ENCODE results near the gene UBR3.
"Not testable (repeated sequence)": the region's sequence is repeated elsewhere in the genome, so short reads cannot be mapped to it uniquely, and the experiment has no call there.

UBR3 gene

DNA sequence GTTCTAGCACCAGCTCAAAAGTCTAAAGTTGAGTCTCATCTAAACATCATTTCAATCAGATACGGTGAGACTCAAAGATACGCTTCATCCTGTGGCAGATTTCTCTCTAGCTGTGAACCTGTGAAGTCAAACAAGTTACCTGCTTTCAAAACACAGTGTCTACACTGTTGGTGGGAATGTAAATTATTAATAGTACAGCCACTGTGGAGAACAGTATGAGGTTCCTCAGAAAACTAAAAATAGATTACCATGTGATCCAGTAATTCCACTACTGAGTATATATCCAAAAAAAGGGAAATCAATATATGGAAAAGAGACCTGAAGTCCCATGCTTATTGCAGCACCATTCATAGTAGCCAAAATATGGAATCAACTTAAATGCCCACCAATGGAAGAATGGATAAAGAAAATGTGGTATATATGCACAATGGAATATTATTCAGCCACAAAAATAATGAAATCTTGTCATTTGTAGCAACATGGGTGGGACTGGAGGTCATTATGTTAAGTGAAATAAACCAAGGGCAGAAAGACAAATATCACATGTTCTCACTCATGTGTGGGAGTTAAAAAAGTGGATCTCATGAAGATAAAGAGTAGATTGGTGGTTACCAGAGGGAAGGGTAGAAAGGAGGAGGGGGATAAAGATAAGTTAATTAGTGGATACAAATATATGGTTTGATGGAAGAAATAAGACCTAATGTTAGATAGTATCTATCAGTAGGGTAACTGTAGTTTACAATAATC, 11.7 kb downstream of the UBR3 start:
- Mint-ChIP-seq H3K9me3 (no peaks in the 10 kb centered on the region), H3K4me3 (no peak overlapping the region), H3K36me3 (peaks cover 9% of the 10 kb centered on the region), H3K27ac (no peak overlapping the region), H3K27me3 (no peaks in the 10 kb centered on the region), H3K4me1 (peaks cover 4% of the 10 kb centered on the region)
- no peak for DNase-seq
- CTCF ChIA-PET: interaction anchor here (1.1 kb wide), 1 partner anchor 38 kb away, joined by 3 read pairs; no protein-coding TSS in a partner anchor

DNA sequence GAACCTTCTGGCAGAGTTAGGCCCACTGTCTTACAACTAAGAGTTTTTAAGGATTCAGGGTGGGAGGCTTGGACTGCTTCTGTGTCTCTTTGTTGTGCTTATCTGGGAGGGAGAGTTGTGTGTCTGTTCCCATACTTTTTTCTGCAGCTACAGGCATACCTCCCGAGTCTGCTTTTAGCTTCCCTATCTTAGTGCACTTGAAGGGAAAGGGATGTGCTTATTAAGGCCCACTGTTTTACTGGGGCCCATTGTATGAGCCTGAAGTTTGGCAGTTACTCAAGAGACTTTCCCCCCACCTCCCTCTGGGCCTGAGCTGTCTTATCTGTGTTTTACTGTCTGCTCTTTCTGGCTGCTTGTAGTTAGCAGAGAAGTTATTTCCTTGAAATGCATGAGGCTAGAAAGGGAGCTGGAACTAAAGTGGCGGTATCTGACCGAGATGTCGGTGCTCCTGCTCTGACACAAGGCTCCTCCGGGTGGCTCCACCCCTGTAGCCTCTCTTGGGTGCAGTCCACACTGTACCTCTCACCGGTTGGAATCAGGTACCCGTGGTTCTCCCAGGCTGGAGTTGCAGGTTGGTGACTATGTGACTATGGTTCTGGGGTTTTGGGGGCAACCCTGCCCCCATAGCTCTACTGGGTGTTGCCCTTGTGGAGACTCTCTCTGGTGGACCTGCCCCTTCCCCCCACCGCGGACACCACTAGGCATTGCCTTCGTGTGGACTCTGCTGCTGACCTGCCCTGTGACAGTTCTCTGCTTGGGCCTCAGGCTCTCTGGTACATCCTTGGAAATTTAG, 12.9 kb downstream of the UBR3 start:
- no peak for DNase-seq
- Mint-ChIP-seq H3K4me3 (no peak overlapping the region), H3K27ac (no peak overlapping the region), H3K4me1 (no peaks in the 10 kb centered on the region), H3K27me3 (no peaks in the 10 kb centered on the region), H3K36me3 (peaks cover 9% of the 10 kb centered on the region), H3K9me3 (no peaks in the 10 kb centered on the region)
- CTCF ChIA-PET: interaction anchor here (1.1 kb wide), 1 partner anchor 37 kb away, joined by 3 read pairs; no protein-coding TSS in a partner anchor

DNA sequence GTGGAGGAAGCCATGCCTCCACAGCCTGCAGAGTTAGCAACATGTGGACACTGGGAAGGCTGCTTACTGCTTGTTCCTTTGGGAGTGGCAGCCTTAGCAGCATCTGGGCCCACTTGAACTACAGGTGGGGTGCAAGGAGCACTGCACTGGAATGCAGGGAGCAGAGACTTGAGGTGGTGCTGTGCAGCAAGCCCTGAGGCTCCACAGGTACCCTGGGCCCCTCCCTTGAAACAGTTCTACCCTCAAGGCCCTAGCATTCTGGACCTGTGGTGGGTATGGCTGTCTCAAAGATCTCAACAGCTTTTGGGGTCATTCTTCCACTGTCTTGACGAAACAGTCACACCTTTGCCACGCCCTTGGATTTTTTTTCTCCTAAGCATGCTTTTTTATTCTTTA, 13.5 kb downstream of the UBR3 start:
- CTCF ChIA-PET: no interaction called here
- no peak for DNase-seq
- H3K4me3 Mint-ChIP-seq: no peak overlapping the region
- no peaks in the 10 kb centered on the region for H3K27me3 Mint-ChIP-seq
- no peaks in the 10 kb centered on the region for H3K9me3 Mint-ChIP-seq
- peaks cover 9% of the 10 kb centered on the region for H3K36me3 Mint-ChIP-seq
- no peak overlapping the region for H3K27ac Mint-ChIP-seq
- H3K4me1 Mint-ChIP-seq: no peaks in the 10 kb centered on the region

DNA sequence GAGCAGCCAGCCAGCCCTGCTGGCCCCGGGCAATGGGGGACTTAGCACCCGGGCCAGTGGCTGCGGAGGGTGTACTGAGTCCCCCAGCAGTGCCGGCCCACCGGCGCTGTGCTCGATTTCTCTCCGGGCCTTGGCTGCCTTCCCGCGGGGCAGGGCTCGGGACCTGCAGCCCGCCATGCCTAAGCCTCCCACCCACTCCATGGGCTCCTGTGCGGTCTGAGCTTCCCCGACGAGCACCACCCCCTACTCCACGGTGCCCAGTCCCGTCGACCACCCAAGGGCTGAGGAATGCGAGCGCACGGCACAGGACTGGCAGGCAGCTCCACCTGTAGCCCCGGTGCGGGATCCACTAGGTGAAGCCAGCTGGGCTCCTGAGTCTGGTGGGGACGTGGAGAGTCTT, 14.4 kb downstream of the UBR3 start:
- H3K9me3 Mint-ChIP-seq, H3K4me1 Mint-ChIP-seq, DNase-seq, H3K27me3 Mint-ChIP-seq, H3K4me3 Mint-ChIP-seq, H3K27ac Mint-ChIP-seq, CTCF ChIA-PET: not testable (repeated sequence)
- H3K36me3 Mint-ChIP-seq: peaks cover 11% of the 10 kb centered on the region

DNA sequence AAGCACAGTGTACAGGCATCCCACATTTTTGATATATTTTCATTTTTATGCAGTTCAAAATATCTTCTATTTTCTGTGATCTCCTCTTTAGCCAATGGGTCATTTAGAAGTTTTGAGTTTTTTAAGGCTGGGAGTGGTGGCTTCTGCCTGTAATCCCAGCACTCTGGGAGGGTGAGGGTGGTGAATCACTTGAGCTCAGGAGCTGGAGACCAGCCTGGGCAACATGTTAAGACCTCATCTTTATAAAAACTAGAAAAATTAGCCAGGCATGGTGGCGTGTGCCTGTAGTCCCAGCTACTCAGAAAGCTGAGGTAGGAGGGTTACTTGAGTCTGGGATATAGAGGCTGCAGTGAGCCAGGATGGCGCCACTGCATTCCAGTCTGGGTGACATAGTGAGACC, 17.8 kb downstream of the UBR3 start:
- H3K27me3 Mint-ChIP-seq: no peaks in the 10 kb centered on the region
- H3K9me3 Mint-ChIP-seq: peaks cover 3% of the 10 kb centered on the region
- CTCF ChIA-PET: no interaction called here
- H3K27ac Mint-ChIP-seq: no peak overlapping the region
- H3K4me3 Mint-ChIP-seq: no peak overlapping the region
- no peak for DNase-seq
- peaks cover 24% of the 10 kb centered on the region for H3K36me3 Mint-ChIP-seq
- peaks cover 7% of the 10 kb centered on the region for H3K4me1 Mint-ChIP-seq

DNA sequence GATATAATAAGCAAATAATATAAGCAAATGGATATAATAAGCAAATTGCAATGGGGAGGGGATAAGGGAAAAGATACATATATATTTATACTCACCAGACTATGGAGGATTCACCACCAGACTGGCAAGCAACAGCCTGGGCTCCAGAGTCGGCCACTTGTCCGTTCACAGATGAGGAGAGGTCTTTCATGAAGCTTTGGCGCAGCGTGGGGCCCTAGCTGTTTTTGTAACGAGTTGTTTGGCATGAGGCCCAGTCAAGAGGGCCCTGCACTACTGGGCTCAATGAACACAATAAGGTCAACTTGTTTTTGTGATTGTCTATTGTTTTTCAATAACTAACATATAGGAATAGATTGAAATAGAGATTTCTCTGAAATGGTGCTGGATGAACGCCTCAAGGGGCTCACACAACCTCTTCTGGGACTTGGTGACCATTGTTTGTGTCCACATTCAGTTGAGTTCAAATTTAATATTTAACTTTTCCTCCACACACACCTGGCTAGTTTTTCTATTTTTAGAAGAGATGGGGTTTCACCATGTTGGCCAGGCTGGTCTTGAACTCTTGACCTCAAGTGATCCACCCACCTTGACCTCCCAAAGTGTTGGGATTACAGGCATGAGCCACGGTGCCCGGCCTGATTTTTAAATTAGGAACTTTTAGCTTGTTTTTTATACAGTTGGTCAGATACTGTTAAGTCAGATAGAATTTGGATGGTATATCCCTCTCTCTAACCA, 21.9 kb downstream of the UBR3 start:
- H3K9me3 Mint-ChIP-seq, H3K27me3 Mint-ChIP-seq, CTCF ChIA-PET, DNase-seq, H3K4me3 Mint-ChIP-seq, H3K4me1 Mint-ChIP-seq, H3K27ac Mint-ChIP-seq: not testable (repeated sequence)
- peaks cover 21% of the 10 kb centered on the region for H3K36me3 Mint-ChIP-seq

DNA sequence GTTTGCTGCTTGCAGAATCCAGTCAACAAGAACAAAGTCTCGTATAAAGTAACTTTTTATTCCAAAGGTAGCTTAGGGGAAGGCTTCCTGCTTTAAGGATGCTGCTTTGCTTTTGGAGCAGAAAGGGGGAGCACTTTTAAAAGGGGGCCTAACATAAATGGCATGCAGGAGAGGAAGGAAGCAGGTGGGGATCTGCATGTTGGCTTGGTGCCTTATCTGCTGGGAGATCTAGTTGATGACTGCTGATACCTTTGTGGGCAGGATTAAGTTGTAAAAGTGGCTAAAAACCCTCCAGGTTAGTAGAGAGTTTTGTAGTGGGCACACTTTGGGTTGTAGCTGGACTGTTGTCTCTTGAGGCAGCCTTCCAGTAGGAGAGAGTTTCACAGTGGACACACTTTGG, 22.5 kb downstream of the UBR3 start:
- Mint-ChIP-seq H3K9me3 (peaks cover 3% of the 10 kb centered on the region), H3K27ac (no peak overlapping the region), H3K4me1 (peaks cover 7% of the 10 kb centered on the region), H3K27me3 (no peaks in the 10 kb centered on the region), H3K4me3 (no peak overlapping the region), H3K36me3 (peaks cover 21% of the 10 kb centered on the region)
- CTCF ChIA-PET: no interaction called here
- DNase-seq: no peak

DNA sequence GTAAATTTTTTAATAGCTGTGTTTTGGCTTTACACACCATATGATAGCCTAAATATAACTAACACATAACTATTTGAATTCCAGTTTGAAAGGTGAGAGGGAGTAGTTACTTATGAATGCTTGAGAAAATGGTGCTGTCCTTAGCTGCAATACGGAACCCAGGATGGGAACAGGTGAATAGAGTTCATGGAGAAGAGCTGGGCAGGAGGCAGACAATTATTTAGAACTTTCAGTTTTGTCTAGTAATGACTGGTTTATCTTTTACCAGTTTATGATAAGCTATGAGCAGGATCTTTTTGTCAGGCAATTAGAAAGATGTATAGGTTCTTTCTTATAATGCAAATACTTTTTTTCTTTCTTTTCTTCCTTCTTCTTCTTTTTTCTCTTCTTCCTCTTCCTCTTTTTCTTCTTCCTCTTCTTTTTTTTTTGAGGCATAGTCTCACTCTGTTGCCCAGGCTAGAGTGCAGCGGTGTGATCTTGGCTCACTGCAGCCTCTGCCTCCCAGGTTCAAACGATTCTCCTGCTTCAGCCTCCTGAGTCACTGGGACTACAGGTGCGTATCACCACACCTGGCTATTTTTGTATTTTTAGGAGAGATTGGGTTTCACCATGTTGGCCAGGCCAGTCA, 25.9 kb downstream of the UBR3 start:
- H3K27ac Mint-ChIP-seq: no peak overlapping the region
- peaks cover 18% of the 10 kb centered on the region for H3K36me3 Mint-ChIP-seq
- DNase-seq: no peak
- H3K4me1 Mint-ChIP-seq: peaks cover 7% of the 10 kb centered on the region
- H3K4me3 Mint-ChIP-seq: no peak overlapping the region
- no peaks in the 10 kb centered on the region for H3K27me3 Mint-ChIP-seq
- peaks cover 5% of the 10 kb centered on the region for H3K9me3 Mint-ChIP-seq
- CTCF ChIA-PET: no interaction called here

DNA sequence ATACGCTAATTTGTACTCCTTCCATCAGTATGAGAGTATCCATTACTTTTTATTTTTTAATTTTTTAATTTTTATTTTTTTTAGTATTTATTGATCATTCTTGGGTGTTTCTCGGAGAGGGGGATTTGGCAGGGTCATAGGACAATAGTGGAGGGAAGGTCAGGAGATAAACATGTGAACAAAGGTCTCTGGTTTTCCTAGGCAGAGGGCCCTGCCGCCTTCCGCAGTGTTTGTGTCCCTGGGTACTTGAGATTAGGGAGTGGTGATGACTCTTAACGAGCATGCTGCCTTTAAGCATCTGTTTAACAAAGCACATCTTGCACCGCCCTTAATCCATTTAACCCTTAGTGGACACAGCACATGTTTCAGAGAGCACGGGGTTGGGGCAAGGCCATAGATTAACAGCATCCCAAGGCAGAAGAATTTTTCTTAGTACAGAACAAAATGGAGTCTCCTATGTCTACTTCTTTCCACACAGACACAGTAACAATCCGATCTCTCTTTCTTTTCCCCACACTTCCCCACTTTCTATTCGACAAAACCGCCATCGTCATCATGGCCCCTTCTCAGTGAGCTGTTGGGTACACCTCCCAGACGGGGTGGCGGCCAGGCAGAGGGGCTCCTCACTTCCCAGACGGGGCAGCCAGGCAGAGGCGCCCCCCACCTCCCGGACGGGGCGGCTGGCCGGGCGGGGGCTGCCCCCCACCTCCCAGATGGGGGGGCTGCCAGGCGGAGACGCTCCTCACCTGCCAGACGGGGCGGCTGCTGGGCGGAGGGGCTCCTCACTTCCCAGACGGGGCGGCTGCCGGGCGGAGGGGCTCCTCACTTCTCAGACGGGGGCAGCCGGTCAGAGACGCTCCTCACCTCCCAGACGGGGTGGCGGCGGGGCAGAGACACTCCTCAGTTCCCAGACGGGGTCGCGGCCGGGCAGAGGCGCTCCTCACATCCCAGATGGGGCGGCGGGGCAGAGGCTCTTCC, 28.3 kb downstream of the UBR3 start:
- H3K27me3 Mint-ChIP-seq, H3K36me3 Mint-ChIP-seq, H3K4me3 Mint-ChIP-seq, DNase-seq, H3K9me3 Mint-ChIP-seq, H3K4me1 Mint-ChIP-seq, CTCF ChIA-PET, H3K27ac Mint-ChIP-seq: not testable (repeated sequence)

DNA sequence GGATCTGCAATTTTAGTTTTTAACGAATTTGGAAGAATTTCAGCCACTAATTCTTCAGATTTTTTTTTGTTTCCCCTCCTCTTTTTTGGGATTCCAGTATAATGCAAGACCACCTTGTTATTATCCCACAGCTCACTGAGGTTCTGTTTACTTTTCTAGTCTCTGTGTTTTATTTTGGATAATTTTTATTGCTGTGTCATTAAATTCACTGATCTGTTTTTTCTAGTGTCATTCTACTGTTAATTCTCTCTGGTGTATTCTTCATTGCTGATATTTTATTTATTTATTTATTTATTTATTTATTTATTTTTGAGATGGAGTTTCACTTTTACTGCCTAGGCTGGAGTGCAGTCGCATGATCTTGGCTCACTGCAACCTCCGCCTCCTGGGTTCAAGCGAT, 32.2 kb downstream of the UBR3 start:
- no peak overlapping the region for H3K4me3 Mint-ChIP-seq
- H3K4me1 Mint-ChIP-seq: no peaks in the 10 kb centered on the region
- H3K27me3 Mint-ChIP-seq: no peaks in the 10 kb centered on the region
- no peak overlapping the region for H3K27ac Mint-ChIP-seq
- DNase-seq: no peak
- H3K36me3 Mint-ChIP-seq: peaks cover 6% of the 10 kb centered on the region
- CTCF ChIA-PET: no interaction called here
- peaks cover 2% of the 10 kb centered on the region for H3K9me3 Mint-ChIP-seq

DNA sequence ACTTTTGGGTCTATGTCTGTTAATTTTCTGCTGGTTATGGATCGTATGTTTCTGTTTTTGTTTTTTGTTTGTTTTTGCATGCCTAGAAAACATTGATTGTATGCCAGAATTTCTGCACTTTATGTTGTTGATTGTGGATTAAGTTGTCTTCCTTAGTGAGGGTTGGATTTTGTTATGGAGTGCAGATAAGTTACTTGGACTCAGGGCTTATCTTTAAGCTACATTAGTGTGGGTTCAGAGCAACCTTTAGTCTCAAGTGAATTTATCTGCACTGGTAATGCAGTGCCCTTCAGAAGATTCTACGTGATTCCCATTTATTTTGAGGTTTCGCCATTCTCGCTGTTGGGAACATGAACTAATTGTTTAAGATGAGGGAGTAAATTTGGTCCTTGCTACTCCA, 32.9 kb downstream of the UBR3 start:
- Mint-ChIP-seq H3K4me1 (no peaks in the 10 kb centered on the region), H3K27me3 (no peaks in the 10 kb centered on the region), H3K36me3 (peaks cover 6% of the 10 kb centered on the region), H3K9me3 (peaks cover 2% of the 10 kb centered on the region), H3K27ac (no peak overlapping the region), H3K4me3 (no peak overlapping the region)
- CTCF ChIA-PET: no interaction called here
- DNase-seq: no peak

DNA sequence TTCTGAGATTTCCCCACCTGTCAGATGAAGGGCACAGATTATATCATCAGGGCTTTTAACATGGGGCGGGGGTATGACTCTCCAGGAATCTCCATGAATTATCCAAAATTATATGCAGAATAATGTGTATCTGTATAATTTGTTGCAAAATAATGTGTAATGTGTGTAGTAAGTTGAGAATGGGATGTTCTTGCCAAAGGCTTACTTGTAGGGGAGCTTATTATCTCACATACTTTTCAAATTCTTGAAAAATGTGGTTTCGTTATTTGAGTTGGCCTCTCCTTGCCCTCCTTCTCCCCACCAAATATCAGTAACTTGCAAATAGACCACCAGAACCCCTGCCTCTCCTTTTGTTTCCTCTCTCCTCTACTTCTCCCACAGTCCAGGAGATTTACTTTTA, 35.6 kb downstream of the UBR3 start:
- Mint-ChIP-seq H3K36me3 (peaks cover 6% of the 10 kb centered on the region), H3K27ac (no peak overlapping the region), H3K4me3 (no peak overlapping the region), H3K27me3 (no peaks in the 10 kb centered on the region), H3K4me1 (no peaks in the 10 kb centered on the region), H3K9me3 (no peaks in the 10 kb centered on the region)
- CTCF ChIA-PET: no interaction called here
- no peak for DNase-seq

DNA sequence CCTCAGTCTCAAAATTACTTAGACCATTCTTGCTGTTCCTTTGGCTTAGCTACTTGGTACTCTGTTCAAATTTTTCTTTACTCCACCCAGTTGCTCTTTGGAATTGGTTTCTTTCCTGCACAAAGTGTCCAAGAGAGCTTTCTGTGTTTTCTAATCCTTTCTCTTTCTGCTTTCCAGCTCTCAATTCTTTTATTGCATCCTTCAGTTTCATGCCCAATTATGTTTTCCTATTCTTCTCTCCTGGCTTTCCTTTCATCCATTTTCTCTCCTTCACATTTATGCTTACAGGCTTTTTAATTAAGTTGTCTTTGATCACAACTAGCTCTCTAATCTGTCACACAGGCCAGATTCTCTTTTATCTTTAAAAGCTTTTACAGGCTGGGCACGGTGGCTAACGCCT, 38.2 kb downstream of the UBR3 start:
- Mint-ChIP-seq H3K4me3 (no peak overlapping the region), H3K27me3 (no peaks in the 10 kb centered on the region), H3K27ac (no peak overlapping the region), H3K4me1 (no peaks in the 10 kb centered on the region), H3K9me3 (no peaks in the 10 kb centered on the region), H3K36me3 (peaks cover 3% of the 10 kb centered on the region)
- DNase-seq: no peak
- CTCF ChIA-PET: no interaction called here

All from activated naive CD4-positive, alpha-beta T cell treated with anti-CD3 and anti-CD28 coated beads, Interleukin-2, amount 10 ng/mL, durations not matched to agents 7 days and 5 days (primary cell).